LNCaP clone FGC (cell line): ENCODE data around the gene FGGY.
"Not testable (repeated sequence)": the region's sequence is repeated elsewhere in the genome, so short reads cannot be mapped to it uniquely, and the experiment has no call there.

Source experiments
- DNase-seq: peaks from one replicate; pipeline ENCODE4 v3.0.0-alpha.2; 2011; ENCODE audit warnings: low read depth
- H3K4me3 ChIP-seq: 2 replicates; pipeline ENCODE4 v1.5.1; 2011; ENCODE audit warnings: mild to moderate bottlenecking, low read depth, low read length, control low read depth
- CTCF ChIP-seq: IDR thresholded peaks from 2 replicates; pipeline ENCODE4 v1.5.1; 2012; ENCODE audit warnings: mild to moderate bottlenecking; ENCODE audit not compliant: control insufficient read depth, insufficient read depth; ENCODE audit errors: extremely low read depth

Gene FGGY

DNA sequence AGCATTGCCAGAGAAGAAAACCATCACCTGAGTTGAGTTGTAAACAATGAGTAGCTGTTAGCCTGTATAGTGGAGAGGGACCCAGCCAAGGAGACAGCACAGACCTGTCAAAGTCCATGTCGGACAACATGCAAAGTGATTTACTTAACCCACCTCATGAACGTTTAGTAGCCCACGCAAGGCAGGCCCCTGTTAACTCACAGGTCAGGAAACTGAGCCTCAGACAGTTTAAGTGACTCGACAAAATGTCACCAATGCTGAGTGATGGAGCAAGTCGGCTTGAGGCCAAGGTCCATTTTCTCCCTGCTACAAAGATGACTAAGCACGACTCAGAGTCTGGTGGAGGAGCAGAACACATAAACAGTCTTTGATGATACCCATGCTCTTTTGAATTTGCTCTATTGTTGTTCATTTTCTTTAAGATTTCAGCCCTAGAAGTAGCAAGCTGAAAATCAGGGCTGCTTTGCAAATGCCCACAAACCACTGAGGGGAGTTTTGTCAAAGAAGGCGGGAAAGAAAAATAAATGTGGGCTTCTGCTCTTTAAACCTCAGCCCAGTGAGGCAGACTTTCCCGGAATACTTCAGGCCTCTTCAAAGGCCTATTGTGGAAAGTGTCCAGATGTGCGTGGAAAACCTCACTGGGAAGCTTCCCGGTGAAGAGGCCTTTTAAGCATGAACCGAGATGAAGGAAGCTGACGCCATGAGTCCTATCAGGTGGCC lies 434.0 kb downstream of the FGGY start:
- no peak for TF ChIP-seq CTCF
- H3K4me3 ChIP-seq, result no peak overlapping the region
- DNase-seq, result no peak

- TF ChIP-seq CTCF, result no peak
- DNase-seq, result no peak
- no peak overlapping the region for H3K4me3 ChIP-seq
Observed at GRCh38 chr1:59731591-59731990, 434.7 kb downstream of the FGGY start.

DNA sequence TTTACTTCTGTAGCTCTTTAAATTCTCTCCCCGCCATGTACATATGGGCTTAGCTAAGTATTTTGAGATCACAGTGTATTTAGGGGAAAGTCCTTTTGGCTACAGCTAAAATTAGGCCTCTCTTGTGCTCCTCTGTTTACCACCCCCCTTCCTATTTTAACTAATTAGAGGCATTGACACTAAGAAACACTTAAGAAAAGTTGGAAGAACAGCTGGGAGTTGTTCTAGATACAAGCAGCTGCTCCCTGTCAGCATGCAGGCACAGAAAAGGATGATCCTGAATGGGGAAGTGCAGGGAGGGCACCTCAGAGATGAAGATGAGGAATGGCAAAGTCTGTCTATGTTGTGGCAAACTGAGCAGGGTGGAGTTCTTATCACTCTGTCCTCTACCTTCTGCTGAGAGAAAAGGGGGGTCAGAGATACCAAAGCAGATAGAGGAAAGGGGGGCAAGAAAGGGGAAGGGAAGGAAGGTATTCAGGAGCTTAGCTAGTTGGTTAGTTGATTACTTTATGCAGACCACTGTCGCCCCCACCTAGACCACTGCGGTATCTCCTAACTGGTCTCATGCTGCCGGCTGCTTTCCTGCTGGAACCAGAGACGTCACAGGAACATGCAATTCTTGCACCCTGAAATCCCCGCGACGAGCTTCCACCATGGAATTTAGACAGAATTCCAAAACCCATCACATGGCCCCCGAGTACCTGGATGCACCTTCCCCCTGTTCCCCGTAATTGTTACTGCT lies 435.5 kb downstream of the FGGY start:
- no peak for TF ChIP-seq CTCF
- DNase-seq, result no peak
- H3K4me3 ChIP-seq, result no peak overlapping the region

- no peak overlapping the region for H3K4me3 ChIP-seq
- TF ChIP-seq CTCF, result no peak
- DNase-seq, result no peak
Observed at GRCh38 chr1:59733443-59734141, 436.7 kb downstream of the FGGY start.

DNA sequence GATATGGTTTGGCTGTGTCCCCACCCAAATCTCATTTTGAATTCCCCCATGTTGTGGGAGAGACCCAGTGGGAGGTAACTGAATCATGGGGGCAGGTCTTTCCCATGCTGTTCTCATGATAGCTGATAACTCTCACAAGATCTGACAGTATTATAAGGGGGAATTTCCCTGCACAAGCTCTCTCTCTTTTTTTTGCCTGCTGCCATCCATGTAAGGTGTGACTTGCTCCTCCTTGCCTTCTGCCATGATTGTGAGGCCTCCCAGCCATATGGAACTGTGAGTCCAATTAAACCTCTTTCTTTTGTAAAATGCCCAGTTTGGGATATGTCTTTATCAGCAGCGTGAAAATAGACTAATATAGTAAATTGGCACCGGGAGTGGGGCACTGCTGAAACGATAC lies 439.0 kb downstream of the FGGY start:
- not testable (repeated sequence) for DNase-seq, H3K4me3 ChIP-seq

DNA sequence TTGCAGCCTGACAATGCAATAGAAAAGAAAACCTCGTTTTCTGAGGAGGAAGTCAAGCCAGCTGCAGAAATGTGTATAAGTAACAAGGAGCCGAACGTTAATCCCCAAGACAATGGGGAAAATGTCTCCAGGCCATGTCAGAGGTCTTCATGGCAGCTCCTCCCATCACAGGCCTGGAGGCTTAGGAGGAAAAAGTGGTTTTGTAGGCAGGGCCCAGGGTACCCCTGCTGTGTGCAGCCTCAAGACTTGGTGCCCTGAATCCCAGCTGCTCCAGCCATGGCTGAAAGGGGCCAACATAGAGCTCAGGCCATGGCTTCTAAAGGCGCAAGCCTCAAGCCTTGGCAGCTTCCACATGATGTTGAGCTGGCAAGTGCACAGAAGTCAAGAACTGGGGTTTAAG lies 439.9 kb downstream of the FGGY start:
- H3K4me3 ChIP-seq, result no peak overlapping the region
- no peak for DNase-seq
- no peak for TF ChIP-seq CTCF

- DNase-seq, result no peak
- no peak overlapping the region for H3K4me3 ChIP-seq
- TF ChIP-seq CTCF, result no peak
Observed at GRCh38 chr1:59737638-59738037, 440.7 kb downstream of the FGGY start.
